Inflammatory macrophage treated with lipopolysaccharide for 1 hour (primary cell): ENCODE data around the gene HERC2.
"Not testable (repeated sequence)": the region's sequence is repeated elsewhere in the genome, so short reads cannot be mapped to it uniquely, and the experiment has no call there.

Source experiments
- DNase-seq, 2 donors: peaks; one replicate each; pipeline ENCODE4 v3.0.0-alpha.2; 2020 to 2022

Gene HERC2

GRCh38 chr15:28221696-28222095 lies 100.3 kb downstream of the HERC2 start:
- DNase-seq: not testable (repeated sequence)

GRCh38 chr15:28219116-28219515 lies 102.9 kb downstream of the HERC2 start:
- DNase-seq: no peak

GRCh38 chr15:28216946-28217546 lies 104.9 kb downstream of the HERC2 start:
- DNase-seq: not testable (repeated sequence)

- DNase-seq: not testable (repeated sequence)
Observed at GRCh38 chr15:28215521-28215920, 106.5 kb downstream of the HERC2 start.

- DNase-seq: not testable (repeated sequence)
Observed at GRCh38 chr15:28214006-28214790, 107.8 kb downstream of the HERC2 start.

GRCh38 chr15:28213393-28213792 lies 108.6 kb downstream of the HERC2 start:
- DNase-seq: not testable (repeated sequence)

- DNase-seq: no peak
Observed at GRCh38 chr15:28208583-28208982, 113.4 kb downstream of the HERC2 start.

- DNase-seq: not testable (repeated sequence)
Observed at GRCh38 chr15:28205640-28206039, 116.3 kb downstream of the HERC2 start.

GRCh38 chr15:28203055-28203828 lies 118.7 kb downstream of the HERC2 start:
- not testable (repeated sequence) for DNase-seq

GRCh38 chr15:28202124-28202523 lies 119.9 kb downstream of the HERC2 start:
- not testable (repeated sequence) for DNase-seq

- DNase-seq: not testable (repeated sequence)
Observed at GRCh38 chr15:28198215-28198614, 123.8 kb downstream of the HERC2 start.

- DNase-seq: not testable (repeated sequence)
Observed at GRCh38 chr15:28197694-28198093, 124.3 kb downstream of the HERC2 start.

GRCh38 chr15:28196581-28196980 lies 125.4 kb downstream of the HERC2 start:
- DNase-seq: not testable (repeated sequence)

- no peak for DNase-seq
Observed at GRCh38 chr15:28192772-28193171, 129.2 kb downstream of the HERC2 start.

GRCh38 chr15:28191832-28192231 lies 130.1 kb downstream of the HERC2 start:
- no peak for DNase-seq

GRCh38 chr15:28190391-28191174 lies 131.4 kb downstream of the HERC2 start:
- no peak for DNase-seq

GRCh38 chr15:28185148-28185895 lies 136.7 kb downstream of the HERC2 start:
- DNase-seq: no peak

- DNase-seq: no peak
Observed at GRCh38 chr15:28184166-28184565, 137.8 kb downstream of the HERC2 start.

GRCh38 chr15:28182731-28183130 lies 139.2 kb downstream of the HERC2 start:
- DNase-seq: no peak

GRCh38 chr15:28182216-28182615 lies 139.8 kb downstream of the HERC2 start:
- no peak for DNase-seq

GRCh38 chr15:28181366-28181765 lies 140.6 kb downstream of the HERC2 start:
- no peak for DNase-seq

- no peak for DNase-seq
Observed at GRCh38 chr15:28179270-28179669, 142.7 kb downstream of the HERC2 start.
